H1 (cell line): ENCODE measurements around the gene NFASC. TPM values are rescaled to one million over a fixed set of nuclear protein-coding genes. Genes with fewer than 3 reads are reported as not detected.

Experiments used
- BRCA1 ChIP-seq: IDR thresholded peaks from 2 replicates; pipeline ENCODE4 v1.6.1; 2012; ENCODE audit warnings: low read depth, low read length, improper control_type of control experiment
- EP300 ChIP-seq, 2 experiments: IDR thresholded peaks; 1 replicate in 1 of 2; 2 replicates in 1 of 2; pipeline ENCODE4 v1.6.1; 2011 to 2012; ENCODE audit warnings: low read depth in 2 of 2, low read length in 2 of 2, mild to moderate bottlenecking in 2 of 2, borderline replicate concordance in 1 of 2, inconsistent platforms in 1 of 2, moderate library complexity in 1 of 2
- HDAC2 ChIP-seq, 2 experiments: fragments of 300-600 bp in 1 of 2; sonication (generic) in 1 of 2; IDR thresholded peaks; 2 replicates each; pipeline ENCODE4 v1.6.1; 2011 to 2012; ENCODE audit warnings: low read depth in 2 of 2, low read length in 2 of 2, mild to moderate bottlenecking in 2 of 2, moderate library complexity in 2 of 2, borderline replicate concordance in 1 of 2, inconsistent platforms in 1 of 2
- SIX5 ChIP-seq: IDR thresholded peaks from 2 replicates; pipeline ENCODE4 v1.6.1; 2011; ENCODE audit warnings: mild to moderate bottlenecking, low read depth, low read length
- SRF ChIP-seq: IDR thresholded peaks from 2 replicates; pipeline ENCODE4 v1.6.1; 2011; ENCODE audit warnings: mild to moderate bottlenecking, low read depth, low read length, moderate library complexity
- polyA plus RNA-seq, 7 experiments: library from polyadenylated mRNA; depleted of rRNA in 3 of 7; stranded (reverse) in 5 of 7; unstranded in 2 of 7; fragments of >200 nt in 5 of 7; fragments of 200-250 nt in 2 of 7; gene quantifications; 1 replicate in 5 of 7; 2 replicates in 1 of 7; 4 replicates in 1 of 7; pipeline versions ENCODE4 v1.2.1 to v1.2.3, GENCODE V29; 2011 to 2013; ENCODE audit warnings: missing spikeins in 2 of 7, mixed read lengths in 2 of 7
- total RNA-seq: library from RNA; stranded (reverse); fragmentation: NEBNext Ultra II Directional; extraction: Animal tissue kit (Norgen Biotek cat#: 25700); gene quantifications from 2 replicates; pipeline ENCODE4 v1.2.1, GENCODE V29; 2021

Gene NFASC
- total and polyA plus RNA-seq, 2 of the 8 experiments (the other 6 are each of a cell fraction or from before 2014, with no cell fraction given) = 5.0 to 15.2 TPM

DNA sequence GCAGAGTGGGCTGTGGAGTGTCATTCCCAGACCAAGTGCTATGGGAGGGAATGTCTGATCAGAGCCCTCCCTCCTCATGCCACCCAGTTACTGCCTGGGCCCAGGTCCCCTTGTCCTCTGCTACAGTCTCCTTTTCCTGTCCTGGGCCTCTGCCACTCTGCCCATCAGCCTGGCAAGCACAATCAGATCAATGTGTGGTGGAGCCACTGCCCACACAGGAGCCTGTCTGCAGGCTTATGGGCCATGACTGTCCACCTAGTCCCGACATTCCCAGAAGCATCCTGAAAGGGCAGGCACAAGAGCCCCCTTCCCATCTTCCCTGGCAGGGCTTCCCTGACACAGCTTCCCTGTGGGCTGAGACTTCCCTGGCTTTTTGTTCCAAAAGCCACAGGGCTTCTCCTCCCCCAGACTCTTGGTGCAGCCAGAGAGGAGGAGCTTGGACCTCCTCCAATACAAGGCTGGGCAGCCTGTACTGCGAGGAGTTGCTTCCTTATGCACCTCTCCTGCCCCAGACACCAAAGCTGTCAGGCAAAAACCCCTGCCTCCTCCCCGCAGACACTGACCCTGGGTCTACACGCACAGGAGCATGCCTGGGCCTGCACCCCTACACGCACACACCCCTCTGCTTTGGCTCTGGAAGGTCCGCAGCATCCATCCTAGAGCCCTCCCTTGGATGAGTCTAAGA is 143.2 kb downstream of the NFASC start (continued):
- no peak for TF ChIP-seq EP300 (IDR thresholded peaks at IDR 0.05; ENCODE audit: borderline replicate concordance in 1 of 2, low read depth in 2 of 2, low read length in 2 of 2)
- no peak for TF ChIP-seq SRF
- TF ChIP-seq HDAC2 (IDR thresholded peaks at IDR 0.05; ENCODE audit: borderline replicate concordance in 1 of 2, low read depth in 2 of 2, low read length in 2 of 2) = no peak
- no peak for TF ChIP-seq BRCA1
- TF ChIP-seq SIX5 = no peak
- TF ChIP-seq, all 59 proteins: peak for 0
